GM12878 (cell line): Measurements from ENCODE around the gene MXI1. TPM values are rescaled to one million over a fixed set of nuclear protein-coding genes. Genes with fewer than 3 reads are reported as not detected.

Source experiments
- ATAC-seq: fragments of 200-7000 bp; cut with Tn5 transposase; 3 replicates; pipeline ENCODE4 v1.9.1; 2020; ENCODE audit warnings: mild to moderate bottlenecking, moderate library complexity
- BruUV-seq: library from RNA; stranded (reverse); fragments of 400-500 nt; replicated peaks from 2 replicates; lab custom pipeline; 2021; lab: Mats Ljungman, UMichigan
- CTCF ChIA-PET: fragments of 300-600 bp; sonication (Branson Sonifier 250); formaldehyde crosslinking; extraction: SDS; loops from one replicate; lab custom pipeline; 2021; ENCODE audit warnings: inconsistent platforms; lab: Yijun Ruan, JAX
- POLR2A ChIA-PET: fragments of 350-600 bp; formaldehyde crosslinking; extraction: SDS; loops from one replicate; lab custom pipeline; 2021; ENCODE audit warnings: inconsistent platforms; lab: Charles Lee
- RAD21 ChIA-PET: fragments of 300-600 bp; sonication (Branson Sonifier 250); formaldehyde crosslinking; loops from one replicate; lab custom pipeline; 2023; ENCODE audit warnings: antibody characterized with exemption; ENCODE audit not compliant: unreplicated experiment; lab: Charles Lee
- SMC1A ChIA-PET: fragments of 300-600 bp; sonication (Branson Sonifier 250); formaldehyde crosslinking; loops from one replicate; lab custom pipeline; 2023; ENCODE audit not compliant: unreplicated experiment, uncharacterized antibody; lab: Charles Lee
- DNase-seq: peaks from one replicate; pipeline ENCODE4 v3.0.0-alpha.2; 2011; ENCODE audit warnings: low read depth, low spot score
- FAIRE-seq: peaks from 3 replicates; lab custom pipeline; 2011; peaks lifted over from hg19 to GRCh38; lab: Jason Lieb, UNC
- H2AFZ ChIP-seq: 2 replicates; pipeline ENCODE4 v1.6.0; 2011; ENCODE audit warnings: low read depth, low read length, control low read depth; ENCODE audit not compliant: control insufficient read depth
- H3K27ac ChIP-seq: 2 replicates; pipeline ENCODE4 v1.5.1; 2011; ENCODE audit warnings: control low read depth; ENCODE audit not compliant: control insufficient read depth, insufficient read depth
- H3K27me3 ChIP-seq, 2 experiments: replicated peaks in 1 of 2; 2 replicates each; pipeline versions ENCODE4 v1.6.0 to v1.6.1; 2011; ENCODE audit warnings: low read length in 1 of 2; ENCODE audit not compliant: control insufficient read depth in 2 of 2, insufficient read depth in 2 of 2
- H3K36me3 ChIP-seq, 2 experiments: 2 replicates each; pipeline ENCODE4 v1.5.1; 2011; ENCODE audit warnings: low read length in 1 of 2; ENCODE audit not compliant: control insufficient read depth in 2 of 2, insufficient read depth in 2 of 2
- H3K4me1 ChIP-seq: 2 replicates; pipeline ENCODE4 v1.6.1; 2011; ENCODE audit warnings: mild to moderate bottlenecking, low read length, moderate library complexity, mixed read lengths; ENCODE audit not compliant: control insufficient read depth, insufficient read depth
- H3K4me2 ChIP-seq: 2 replicates; pipeline ENCODE4 v1.6.0; 2011; ENCODE audit warnings: control low read depth; ENCODE audit not compliant: control insufficient read depth, insufficient read depth
- H3K4me3 ChIP-seq: fragments of 200-600 bp; sonication (generic); 2 replicates; pipeline ENCODE4 v1.5.1; 2016
- H3K79me2 ChIP-seq: 2 replicates; pipeline ENCODE4 v1.6.0; 2011; ENCODE audit warnings: low read length; ENCODE audit not compliant: control insufficient read depth, insufficient read depth
- H3K9ac ChIP-seq: 2 replicates; pipeline ENCODE4 v1.8.0; 2011; ENCODE audit warnings: low read length, control low read depth, mixed read lengths; ENCODE audit not compliant: control insufficient read depth, insufficient read depth
- H3K9me3 ChIP-seq: replicated peaks from 3 replicates; pipeline ENCODE4 v1.5.1; 2011; ENCODE audit warnings: mild to moderate bottlenecking, low read length; ENCODE audit not compliant: control insufficient read depth, insufficient read depth
- H4K20me1 ChIP-seq: 2 replicates; pipeline ENCODE4 v1.6.0; 2011; ENCODE audit not compliant: control insufficient read depth, insufficient read depth
- ATF2 ChIP-seq: IDR thresholded peaks from 2 replicates; pipeline ENCODE4 v1.6.1; 2012; ENCODE audit warnings: low read length, inconsistent platforms
- BACH1 ChIP-seq: fragments of 450-650 bp; IDR thresholded peaks from 2 replicates; pipeline ENCODE4 v1.6.1; 2017; ENCODE audit warnings: mild to moderate bottlenecking, borderline replicate concordance
- CREM ChIP-seq: IDR thresholded peaks from 2 replicates; pipeline ENCODE4 v1.6.1; 2014; ENCODE audit warnings: antibody characterized with exemption, low read depth
- HSF1 ChIP-seq: fragments of 150-350 bp; IDR thresholded peaks from 2 replicates; pipeline ENCODE4 v1.6.1; 2014; ENCODE audit warnings: mild to moderate bottlenecking, low read depth, low read length
- MTA3 ChIP-seq: IDR thresholded peaks from 2 replicates; pipeline ENCODE4 v1.6.1; 2012; ENCODE audit warnings: low read length, inconsistent platforms, borderline replicate concordance
- NRF1 ChIP-seq: conservative IDR thresholded peaks from 2 replicates; pipeline ENCODE4 v1.6.1; 2011; ENCODE audit warnings: mild to moderate bottlenecking, low read depth, low read length, improper control_type of control experiment
- RUNX3 ChIP-seq: IDR thresholded peaks from 2 replicates; pipeline ENCODE4 v1.6.1; 2012; ENCODE audit warnings: low read length, inconsistent platforms
- SREBF1 ChIP-seq: IDR thresholded peaks from 2 replicates; pipeline ENCODE4 v1.6.1; 2012; ENCODE audit warnings: mild to moderate bottlenecking, low read length
- ZZZ3 ChIP-seq: IDR thresholded peaks from 2 replicates; pipeline ENCODE4 v1.6.1; 2011; ENCODE audit warnings: low read depth; ENCODE audit not compliant: control insufficient read depth, insufficient read length
- WGBS: methylation state at CpG from one replicate; pipeline ENCODE4 v1.1.6; 2016; ENCODE audit warnings: low lambda C conversion rate; ENCODE audit not compliant: insufficient replicate concordance, insufficient coverage; ENCODE audit errors: missing lambda C conversion rate; 5-methylcytosine and 5-hydroxymethylcytosine counted together
- in situ Hi-C: fragments of 300-500 bp; cut with MboI; formaldehyde crosslinking; loops from 9 replicates; pipeline ENCODE4 v1.14.3; 2018; ENCODE audit warnings: mixed read lengths
- intact Hi-C: fragments of 100-400 bp; cut with micrococcal nuclease; formaldehyde crosslinking; loops from one replicate; pipeline ENCODE4 v1.14.2; 2022; ENCODE audit not compliant: unreplicated experiment
- polyA plus RNA-seq, 11 experiments: library from polyadenylated mRNA; depleted of rRNA in 4 of 11; unstranded in 6 of 11; stranded (reverse) in 5 of 11; fragments of >200 nt; fragmentation: Nextera tagmentation in 4 of 11; fragmentation: Illumina TruSeq in 1 of 11; extraction: Ambion mirVana in 4 of 11; extraction: Trizol in 1 of 11; gene quantifications; 1 replicate in 1 of 11; 2 replicates in 10 of 11; pipeline versions ENCODE4 v1.2.1 to v1.2.3, GENCODE V29; 2011 to 2016; ENCODE audit warnings: inconsistent platforms in 2 of 11, missing spikeins in 2 of 11, low read depth in 1 of 11
- total RNA-seq, 4 experiments: library from RNA; depleted of rRNA in 3 of 4; stranded (reverse); fragments of >200 nt in 3 of 4; fragmentation: Illumina TruSeq in 1 of 4; extraction: Trizol in 1 of 4; gene quantifications; 2 replicates each; pipeline versions ENCODE4 v1.2.1 to v1.2.3, GENCODE V29; 2013 to 2021

Gene MXI1
- total and polyA plus RNA-seq, 10 of the 15 experiments (the other 5 are each of a cell fraction or from before 2014, with no cell fraction given): 0.23 to 8.0 (median 0.41) TPM

GRCh38 chr10:110265573-110266193, 58.3 kb downstream of the MXI1 start (continued):
- TF ChIP-seq ATF2 (no peak), SREBF1 (no peak), BACH1 (no peak)

GRCh38 chr10:110267276-110267675, 59.9 kb downstream of the MXI1 start:
- Histone ChIP-seq H3K36me3 (no peaks in the 10 kb centered on the region), H4K20me1 (no peaks in the 10 kb centered on the region), H3K4me1 (no peaks in the 10 kb centered on the region), H3K9me3 (no peaks in the 10 kb centered on the region), H3K79me2 (no peaks in the 10 kb centered on the region), H3K27me3 (peaks cover 0 to 3% of the 10 kb centered on the region in 2 experiments; a peak in 2 of 4 replicates), H3K4me3 (no peak overlapping the region), H2AFZ (no peak overlapping the region), H3K27ac (no peak overlapping the region), H3K9ac (no peak overlapping the region), H3K4me2 (no peak overlapping the region)
- intact Hi-C loops (no loop called here), in situ Hi-C loops (no loop called here)
- WGBS: 0% methylated on average over 1 of the region's 1 CpG
- DNase-seq (no peak), ATAC-seq (no peak), FAIRE-seq (no peak)
- ChIA-PET SMC1A (interaction anchor here (0.7 to 0.9 kb wide), 3 partner anchors 9 to 59 kb away, joined by 3 to 6 read pairs (median 3); partner anchors contain the start of gene MXI1), POLR2A (no interaction called here), CTCF (interaction anchor here (1.3 to 2.4 kb wide), 2 partner anchors 38 to 129 kb away, joined by 3 to 7 read pairs; no protein-coding TSS in a partner anchor), RAD21 (no interaction called here)
- TF ChIP-seq RUNX3 (no peak), HSF1 (no peak), MTA3 (no peak), ZZZ3 (no peak), CREM (no peak), NRF1 (no peak)
- BruUV-seq: no TSS peak
